MM.1S (cell line): ENCODE data around the gene EEF2KMT.
"Not testable (repeated sequence)": the region's sequence is repeated elsewhere in the genome, so short reads cannot be mapped to it uniquely, and the experiment has no call there.

Experiments
- CTCF ChIP-seq: fragments of 300-600 bp; sonication (generic); IDR thresholded peaks from 2 replicates; pipeline ENCODE4 v1.5.1; 2016; ENCODE audit warnings: antibody characterized with exemption, low read length, mixed read lengths
- EZH2 ChIP-seq: fragments of 300-600 bp; sonication (generic); optimal IDR thresholded peaks from 2 replicates; pipeline ENCODE3; 2017; ENCODE audit warnings: low read depth, mild to moderate bottlenecking, antibody characterized with exemption, low read length, mixed read lengths
- EZH2phosphoT487 ChIP-seq: fragments of 300-600 bp; sonication (generic); IDR thresholded peaks from 2 replicates; pipeline ENCODE4 v1.6.1; 2018; ENCODE audit warnings: antibody characterized with exemption, low read length

- not testable (repeated sequence) for TF ChIP-seq EZH2phosphoT487, CTCF, EZH2
These were observed 4.5 kb downstream of the EEF2KMT start for GRCh38 chr16:5093081-5093480.
